Erythroblast (primary cell): ENCODE results near the gene ITGA2B.
"Not testable (repeated sequence)": the region's sequence is repeated elsewhere in the genome, so short reads cannot be mapped to it uniquely, and the experiment has no call there.

Experiments used
- DNase-seq, 2 experiments: peaks; one replicate each; lab custom pipeline; 2025; lab: John Stamatoyannopoulos, UW
- GATA1 ChIP-seq: IDR thresholded peaks from 2 replicates; pipeline ENCODE4 v1.6.1; 2011; ENCODE audit warnings: low read depth, mild to moderate bottlenecking, control low read depth, low read length, moderate library complexity
- POLR2A ChIP-seq: IDR thresholded peaks from 2 replicates; pipeline ENCODE4 v1.6.1; 2011; ENCODE audit warnings: mild to moderate bottlenecking, low read length

Gene ITGA2B

DNA sequence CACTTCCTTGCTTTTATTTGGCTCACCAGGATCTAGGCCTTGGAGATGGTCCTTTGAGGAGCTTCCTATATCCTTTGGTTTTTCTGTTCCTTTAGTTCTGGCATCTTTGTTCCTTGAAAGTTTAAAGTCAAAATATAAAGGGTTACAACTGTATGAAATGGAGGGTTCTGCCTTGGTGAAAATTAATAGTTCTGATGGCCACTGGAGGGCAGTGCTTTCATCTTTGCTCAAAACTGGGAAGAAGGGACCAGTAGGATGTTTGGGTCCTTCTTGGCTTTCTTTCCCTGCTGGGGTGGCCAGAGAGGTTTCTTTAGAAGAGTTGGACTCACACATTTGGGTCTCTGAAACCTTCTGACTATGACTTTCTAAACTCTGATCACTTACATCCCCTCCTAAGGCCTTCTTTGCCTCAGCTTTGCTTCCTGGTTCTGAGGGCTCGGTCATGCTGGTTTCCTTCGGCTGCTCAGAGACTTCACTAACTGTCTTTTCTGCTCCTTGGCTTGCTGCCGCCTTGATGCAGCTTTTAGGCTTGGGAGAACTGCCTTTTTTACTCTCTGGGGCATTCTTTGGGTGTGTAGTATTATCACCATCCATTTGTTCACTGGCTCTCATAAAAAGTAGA lies 10.9 kb upstream of the ITGA2B start:
- DNase-seq = peak; percentile 26 to 51
- no peak for TF ChIP-seq POLR2A
- TF ChIP-seq GATA1 = no peak

GRCh38 chr17:44398692-44399691 lies 9.5 kb upstream of the ITGA2B start:
- no peak for TF ChIP-seq POLR2A
- TF ChIP-seq GATA1 = no peak
- DNase-seq = no peak

- TF ChIP-seq GATA1 (no peak), POLR2A (no peak)
- DNase-seq = no peak
Measured at GRCh38 chr17:44397479-44398440, 8.3 kb upstream of the ITGA2B start.

- no peak for DNase-seq
Measured at GRCh38 chr17:44396946-44397345, 7.5 kb upstream of the ITGA2B start.

GRCh38 chr17:44394833-44395232 lies 5.4 kb upstream of the ITGA2B start:
- TF ChIP-seq POLR2A = no peak
- no peak for TF ChIP-seq GATA1
- DNase-seq = no peak

More at GRCh38 chr17:44396946-44397345, 7.5 kb upstream of the ITGA2B start:
- TF ChIP-seq POLR2A = no peak
- no peak for TF ChIP-seq GATA1

DNA sequence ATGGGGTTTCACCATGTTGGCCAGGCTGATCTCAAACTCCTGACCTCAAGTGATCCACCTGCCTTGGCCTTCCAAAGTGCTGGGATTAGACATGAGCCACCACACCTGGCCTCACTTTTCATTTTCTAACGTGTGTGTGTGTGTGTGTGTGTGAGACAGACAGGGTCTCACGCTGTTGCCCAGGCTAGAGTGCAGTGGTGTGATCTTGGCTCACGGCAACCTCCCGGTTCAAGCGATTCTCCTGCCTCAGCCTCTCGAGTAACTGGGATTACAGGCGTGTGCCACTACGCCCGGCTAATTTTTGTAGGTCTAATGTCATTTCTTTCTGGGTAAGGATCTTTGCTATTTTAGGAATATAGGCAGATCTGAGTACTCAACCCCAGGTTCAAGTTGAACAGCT lies 4.7 kb upstream of the ITGA2B start:
- DNase-seq = not testable (repeated sequence)

GRCh38 chr17:44390250-44390870 lies 911 bp upstream of the ITGA2B start:
- no peak for TF ChIP-seq POLR2A
- TF ChIP-seq GATA1 = no peak
- no peak for DNase-seq

- DNase-seq = peak; percentile 70 to 86
- TF ChIP-seq POLR2A (peak; percentile 70), GATA1 (no peak)
Measured at GRCh38 chr17:44389723-44390202, 314 bp upstream of the ITGA2B start.

- TF ChIP-seq GATA1 (no peak), POLR2A (no peak)
- no peak for DNase-seq
Measured at GRCh38 chr17:44387804-44388203, 1.6 kb downstream of the ITGA2B start.

- no peak for TF ChIP-seq GATA1
- TF ChIP-seq POLR2A = no peak
Measured at GRCh38 chr17:44386182-44386525, 3.3 kb downstream of the ITGA2B start.

GRCh38 chr17:44385287-44386181 lies 3.9 kb downstream of the ITGA2B start:
- DNase-seq = peak; percentile 90 to 93
- TF ChIP-seq GATA1 = no peak
- peak; percentile 75 for TF ChIP-seq POLR2A

More at GRCh38 chr17:44386182-44386525, 3.3 kb downstream of the ITGA2B start:
- DNase-seq = no peak

DNA sequence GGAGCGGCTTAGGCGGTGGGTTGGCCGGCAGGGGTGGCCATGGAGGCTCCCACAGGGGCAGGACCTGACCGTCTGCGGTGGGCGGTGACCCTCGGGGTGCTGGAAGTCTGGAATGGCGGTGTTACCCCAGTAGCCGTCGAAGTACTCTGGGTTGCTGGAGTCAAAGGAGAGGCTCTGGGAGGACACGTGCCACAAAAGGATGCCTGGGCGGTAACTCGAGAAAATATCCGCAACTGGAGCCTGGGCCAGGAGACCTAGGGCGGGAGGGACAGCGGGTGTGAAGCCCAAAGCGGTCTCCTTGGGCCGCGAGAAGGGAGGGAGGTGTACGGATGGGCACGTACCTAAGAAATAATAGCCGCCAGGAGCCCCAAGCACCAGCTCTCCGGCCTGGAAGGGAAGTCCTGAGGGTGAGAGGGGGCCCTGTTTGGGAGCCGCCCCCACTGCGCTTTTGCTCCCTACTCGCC lies 4.6 kb downstream of the ITGA2B start:
- TF ChIP-seq POLR2A (no peak), GATA1 (no peak)
- DNase-seq = no peak
